ENCODE results near the gene LIF.

LIF gene

DNA sequence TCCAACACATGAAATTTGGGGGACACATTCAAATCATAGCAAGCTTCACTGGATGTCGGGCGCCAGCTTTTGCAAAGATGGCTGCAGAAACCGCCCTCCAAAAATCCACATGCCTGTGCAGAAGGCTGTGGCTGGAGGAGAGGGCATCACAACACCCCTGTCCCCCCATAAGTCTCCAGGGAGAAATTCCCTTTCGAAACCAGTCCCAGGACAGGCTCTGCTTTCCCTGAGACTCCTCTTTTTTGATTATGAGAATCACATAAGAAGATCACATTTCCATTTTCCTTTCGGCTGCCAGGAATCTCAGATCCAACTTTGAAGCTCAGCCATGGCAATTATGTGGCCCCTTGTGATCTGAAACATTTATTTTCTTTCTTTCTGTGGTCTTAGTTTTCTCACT lies 9.7 kb downstream of the LIF start:
- no peak for ATAC-seq

DNA sequence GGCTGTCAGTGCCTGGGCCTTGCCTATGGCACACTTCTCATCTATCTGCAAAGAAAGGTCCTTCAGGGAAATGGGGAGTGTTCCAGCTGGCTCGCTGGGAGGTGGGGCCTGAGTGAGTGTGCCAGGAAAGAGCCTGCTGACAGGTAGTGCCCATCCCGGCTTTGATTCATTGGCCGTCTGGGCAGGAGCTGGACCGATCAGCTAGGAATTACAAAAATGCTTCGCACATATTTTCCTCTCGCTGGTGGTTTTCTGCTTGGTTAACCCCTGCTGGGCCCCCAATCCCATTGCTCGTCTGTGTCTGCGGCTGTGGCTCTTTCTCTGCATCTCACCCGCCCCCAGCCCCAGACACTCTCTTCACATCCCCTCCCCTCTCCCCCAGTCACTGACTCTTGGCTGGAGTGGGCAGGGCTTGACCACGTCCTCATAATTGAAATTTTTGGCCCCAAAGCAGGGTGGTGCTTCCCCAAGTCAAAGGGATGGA lies 10.8 kb downstream of the LIF start:
- TF ChIP-seq CSDC2 (CRISPR knock-in tag; IDR thresholded peaks at IDR 0.05) (no peak), ZC3H10 (CRISPR knock-in tag; IDR thresholded peaks at IDR 0.05) (no peak), GLIS3 (CRISPR knock-in tag; IDR thresholded peaks at IDR 0.05) (no peak), ZFP30 (CRISPR knock-in tag; IDR thresholded peaks at IDR 0.05) (no peak), ZNF8 (CRISPR knock-in tag; IDR thresholded peaks at IDR 0.05) (no peak), BACH2 (CRISPR knock-in tag; IDR thresholded peaks at IDR 0.05; ENCODE audit: borderline replicate concordance) (no peak), ESRRG (CRISPR knock-in tag; IDR thresholded peaks at IDR 0.05) (no peak)
- TF ChIP-seq, protein P1, sequence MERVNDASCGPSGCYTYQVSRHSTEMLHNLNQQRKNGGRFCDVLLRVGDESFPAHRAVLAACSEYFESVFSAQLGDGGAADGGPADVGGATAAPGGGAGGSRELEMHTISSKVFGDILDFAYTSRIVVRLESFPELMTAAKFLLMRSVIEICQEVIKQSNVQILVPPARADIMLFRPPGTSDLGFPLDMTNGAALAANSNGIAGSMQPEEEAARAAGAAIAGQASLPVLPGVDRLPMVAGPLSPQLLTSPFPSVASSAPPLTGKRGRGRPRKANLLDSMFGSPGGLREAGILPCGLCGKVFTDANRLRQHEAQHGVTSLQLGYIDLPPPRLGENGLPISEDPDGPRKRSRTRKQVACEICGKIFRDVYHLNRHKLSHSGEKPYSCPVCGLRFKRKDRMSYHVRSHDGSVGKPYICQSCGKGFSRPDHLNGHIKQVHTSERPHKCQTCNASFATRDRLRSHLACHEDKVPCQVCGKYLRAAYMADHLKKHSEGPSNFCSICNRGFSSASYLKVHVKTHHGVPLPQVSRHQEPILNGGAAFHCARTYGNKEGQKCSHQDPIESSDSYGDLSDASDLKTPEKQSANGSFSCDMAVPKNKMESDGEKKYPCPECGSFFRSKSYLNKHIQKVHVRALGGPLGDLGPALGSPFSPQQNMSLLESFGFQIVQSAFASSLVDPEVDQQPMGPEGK (CRISPR knock-in tag; IDR thresholded peaks at IDR 0.05; ENCODE audit: borderline replicate concordance), result no peak
- TF ChIP-seq, protein P2, sequence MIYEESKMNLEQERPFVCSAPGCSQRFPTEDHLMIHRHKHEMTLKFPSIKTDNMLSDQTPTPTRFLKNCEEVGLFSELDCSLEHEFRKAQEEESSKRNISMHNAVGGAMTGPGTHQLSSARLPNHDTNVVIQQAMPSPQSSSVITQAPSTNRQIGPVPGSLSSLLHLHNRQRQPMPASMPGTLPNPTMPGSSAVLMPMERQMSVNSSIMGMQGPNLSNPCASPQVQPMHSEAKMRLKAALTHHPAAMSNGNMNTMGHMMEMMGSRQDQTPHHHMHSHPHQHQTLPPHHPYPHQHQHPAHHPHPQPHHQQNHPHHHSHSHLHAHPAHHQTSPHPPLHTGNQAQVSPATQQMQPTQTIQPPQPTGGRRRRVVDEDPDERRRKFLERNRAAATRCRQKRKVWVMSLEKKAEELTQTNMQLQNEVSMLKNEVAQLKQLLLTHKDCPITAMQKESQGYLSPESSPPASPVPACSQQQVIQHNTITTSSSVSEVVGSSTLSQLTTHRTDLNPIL (CRISPR knock-in tag; IDR thresholded peaks at IDR 0.05; ENCODE audit: low read depth), result no peak
- TF ChIP-seq, protein P3, sequence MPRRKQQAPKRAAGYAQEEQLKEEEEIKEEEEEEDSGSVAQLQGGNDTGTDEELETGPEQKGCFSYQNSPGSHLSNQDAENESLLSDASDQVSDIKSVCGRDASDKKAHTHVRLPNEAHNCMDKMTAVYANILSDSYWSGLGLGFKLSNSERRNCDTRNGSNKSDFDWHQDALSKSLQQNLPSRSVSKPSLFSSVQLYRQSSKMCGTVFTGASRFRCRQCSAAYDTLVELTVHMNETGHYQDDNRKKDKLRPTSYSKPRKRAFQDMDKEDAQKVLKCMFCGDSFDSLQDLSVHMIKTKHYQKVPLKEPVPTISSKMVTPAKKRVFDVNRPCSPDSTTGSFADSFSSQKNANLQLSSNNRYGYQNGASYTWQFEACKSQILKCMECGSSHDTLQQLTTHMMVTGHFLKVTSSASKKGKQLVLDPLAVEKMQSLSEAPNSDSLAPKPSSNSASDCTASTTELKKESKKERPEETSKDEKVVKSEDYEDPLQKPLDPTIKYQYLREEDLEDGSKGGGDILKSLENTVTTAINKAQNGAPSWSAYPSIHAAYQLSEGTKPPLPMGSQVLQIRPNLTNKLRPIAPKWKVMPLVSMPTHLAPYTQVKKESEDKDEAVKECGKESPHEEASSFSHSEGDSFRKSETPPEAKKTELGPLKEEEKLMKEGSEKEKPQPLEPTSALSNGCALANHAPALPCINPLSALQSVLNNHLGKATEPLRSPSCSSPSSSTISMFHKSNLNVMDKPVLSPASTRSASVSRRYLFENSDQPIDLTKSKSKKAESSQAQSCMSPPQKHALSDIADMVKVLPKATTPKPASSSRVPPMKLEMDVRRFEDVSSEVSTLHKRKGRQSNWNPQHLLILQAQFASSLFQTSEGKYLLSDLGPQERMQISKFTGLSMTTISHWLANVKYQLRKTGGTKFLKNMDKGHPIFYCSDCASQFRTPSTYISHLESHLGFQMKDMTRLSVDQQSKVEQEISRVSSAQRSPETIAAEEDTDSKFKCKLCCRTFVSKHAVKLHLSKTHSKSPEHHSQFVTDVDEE (CRISPR knock-in tag; IDR thresholded peaks at IDR 0.05), result no peak
- TF ChIP-seq, protein P4, sequence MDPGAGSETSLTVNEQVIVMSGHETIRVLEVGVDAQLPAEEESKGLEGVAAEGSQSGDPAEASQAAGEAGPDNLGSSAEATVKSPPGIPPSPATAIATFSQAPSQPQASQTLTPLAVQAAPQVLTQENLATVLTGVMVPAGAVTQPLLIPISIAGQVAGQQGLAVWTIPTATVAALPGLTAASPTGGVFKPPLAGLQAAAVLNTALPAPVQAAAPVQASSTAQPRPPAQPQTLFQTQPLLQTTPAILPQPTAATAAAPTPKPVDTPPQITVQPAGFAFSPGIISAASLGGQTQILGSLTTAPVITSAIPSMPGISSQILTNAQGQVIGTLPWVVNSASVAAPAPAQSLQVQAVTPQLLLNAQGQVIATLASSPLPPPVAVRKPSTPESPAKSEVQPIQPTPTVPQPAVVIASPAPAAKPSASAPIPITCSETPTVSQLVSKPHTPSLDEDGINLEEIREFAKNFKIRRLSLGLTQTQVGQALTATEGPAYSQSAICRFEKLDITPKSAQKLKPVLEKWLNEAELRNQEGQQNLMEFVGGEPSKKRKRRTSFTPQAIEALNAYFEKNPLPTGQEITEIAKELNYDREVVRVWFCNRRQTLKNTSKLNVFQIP (CRISPR knock-in tag; IDR thresholded peaks at IDR 0.05; ENCODE audit: borderline replicate concordance, low read depth), result no peak
- ATAC-seq, result peak; percentile 84

More for the DNA sequence above, 9.7 kb downstream of the LIF start:
- TF ChIP-seq ZNF70 (CRISPR knock-in tag; IDR thresholded peaks at IDR 0.05) (no peak), PPARA (CRISPR knock-in tag; IDR thresholded peaks at IDR 0.05; ENCODE audit: borderline replicate concordance) (no peak), TOX (CRISPR knock-in tag; IDR thresholded peaks at IDR 0.05; ENCODE audit: borderline replicate concordance) (no peak), CSDC2 (CRISPR knock-in tag; IDR thresholded peaks at IDR 0.05) (no peak), ZFP3 (CRISPR knock-in tag; IDR thresholded peaks at IDR 0.05) (no peak), SNAI2 (CRISPR knock-in tag; IDR thresholded peaks at IDR 0.05) (no peak), ZC3H10 (CRISPR knock-in tag; IDR thresholded peaks at IDR 0.05) (no peak), ZFP30 (CRISPR knock-in tag; IDR thresholded peaks at IDR 0.05) (no peak), ESRRG (CRISPR knock-in tag; IDR thresholded peaks at IDR 0.05) (no peak), OSR1 (CRISPR knock-in tag; IDR thresholded peaks at IDR 0.05) (no peak), ARNTL (CRISPR knock-in tag; IDR thresholded peaks at IDR 0.05; ENCODE audit: borderline replicate concordance, low read depth) (no peak), ZNF8 (CRISPR knock-in tag; IDR thresholded peaks at IDR 0.05) (no peak), GLIS3 (CRISPR knock-in tag; IDR thresholded peaks at IDR 0.05) (no peak), ISL1 (CRISPR knock-in tag; IDR thresholded peaks at IDR 0.05) (no peak)
- TF ChIP-seq, protein P3 (CRISPR knock-in tag; IDR thresholded peaks at IDR 0.05), result no peak
- TF ChIP-seq, protein P2 (CRISPR knock-in tag; IDR thresholded peaks at IDR 0.05; ENCODE audit: low read depth), result no peak
- TF ChIP-seq, protein P4 (CRISPR knock-in tag; IDR thresholded peaks at IDR 0.05; ENCODE audit: borderline replicate concordance, low read depth), result no peak
- TF ChIP-seq, protein P1 (CRISPR knock-in tag; IDR thresholded peaks at IDR 0.05; ENCODE audit: borderline replicate concordance), result no peak

Data from SK-N-SH treated with all-trans-retinoic acid at 6 μM for 48 hours (cell line).